Ovary (tissue), 9 donors: Measurements from ENCODE around the gene HOXC9. TPM values are rescaled to one million over a fixed set of nuclear protein-coding genes. Genes with fewer than 3 reads are reported as not detected.

Experiments
- DNase-seq, 5 donors: peaks; one replicate each; pipeline ENCODE4 v3.0.0-alpha.2; 2019 to 2020
- H3K27ac ChIP-seq, 2 donors: fragments of 200-600 bp; one replicate each; pipeline versions ENCODE4 v1.5.1 to v1.8.0; 2019 to 2022
- H3K27me3 ChIP-seq: fragments of 200-600 bp; one replicate; pipeline ENCODE4 v1.8.0; 2022
- H3K36me3 ChIP-seq: fragments of 200-600 bp; sonication (generic); one replicate; pipeline ENCODE4 v1.5.1; 2019
- H3K4me1 ChIP-seq: one replicate; pipeline ENCODE4 v1.8.1; 2013; ENCODE audit warnings: mild to moderate bottlenecking, moderate library complexity; ENCODE audit not compliant: insufficient read depth
- H3K4me3 ChIP-seq: fragments of 200-600 bp; sonication (generic); one replicate; pipeline ENCODE4 v1.5.1; 2017
- H3K9me3 ChIP-seq, 2 donors: fragments of 200-600 bp in 1 of 2; sonication (generic) in 1 of 2; one replicate each; pipeline versions ENCODE4 v1.5.1 to v1.8.1; 2013 to 2019; ENCODE audit warnings: mild to moderate bottlenecking in 1 of 2, moderate library complexity in 1 of 2
- CTCF ChIP-seq, 3 donors: fragments of 450-650 bp in 2 of 3; fragments of 200-600 bp in 1 of 3; IDR thresholded peaks; one replicate each; pipeline versions ENCODE4 v1.5.1 to v1.8.0; 2016 to 2022; ENCODE audit warnings: antibody characterized with exemption in 3 of 3, mild to moderate bottlenecking in 1 of 3
- EP300 ChIP-seq: sonication (generic); formaldehyde crosslinking; IDR thresholded peaks from one replicate; pipeline ENCODE4 v1.6.1; 2017; ENCODE audit warnings: antibody characterized with exemption
- POLR2A ChIP-seq: fragments of 450-650 bp; IDR thresholded peaks from one replicate; pipeline ENCODE4 v1.6.1; 2017; ENCODE audit warnings: antibody characterized with exemption, mild to moderate bottlenecking, moderate library complexity
- WGBS, 3 donors: extraction: QIAGEN DNeasy Blood & Tissue Kit in 1 of 3; methylation state at CpG; one replicate each; pipeline versions ENCODE4 v1.1.5 to v1.1.7; 2013 to 2017; 5-methylcytosine and 5-hydroxymethylcytosine counted together
- intact Hi-C, 4 donors: fragments of 100-400 bp; cut with DNase I; formaldehyde crosslinking; loops; one replicate each; pipeline versions ENCODE4 v1.11.0 to v1.15.1; 2022 to 2023
- polyA plus RNA-seq, 2 donors: library from polyadenylated mRNA; stranded (reverse); fragments of 200-250 nt in 1 of 2; fragments of 350-450 nt in 1 of 2; fragmentation: Illumina TruSeq in 1 of 2; extraction: RNeasy Lipid Tissue Mini Kit (QIAGEN cat#74804) in 1 of 2; gene quantifications; one replicate each; pipeline ENCODE4 v1.2.3, GENCODE V29; 2013 to 2014
- total RNA-seq, 7 donors: library from RNA; depleted of rRNA in 2 of 7; stranded (reverse); fragments of >200 nt in 2 of 7; fragmentation: NEBNext Ultra II Directional in 3 of 7; extraction: Animal tissue kit (Norgen Biotek cat#: 25700) in 3 of 7; gene quantifications; one replicate each; pipeline versions ENCODE4 v1.1.0 to v1.2.4, GENCODE V29; 2016 to 2023
- donor health status: DM: no; HTN: no; CAD: no; lungs with moderate emphysema.
- donor health status: DM: no; HTN: no; CAD: no.
- donor health status: Bipolar disorder and iron deficiency.
- donor health status: DM: yes; HTN: yes; CAD: no.
- donor health status: DM: no; HTN: no; CAD: no.
- donor health status: DM: yes; HTN: yes; CAD: no.

The HOXC9 gene
- total and polyA plus RNA-seq, 9 donors, result 0.26 to 15.0 (median 1.9) TPM; not detected in 1

GRCh38 chr12:53980802-53981496 lies 19.0 kb upstream of the HOXC9 start:
- 55 to 83% (median 56%) methylated on average over 15 of the region's 15 CpGs for WGBS, 3 donors
- Histone ChIP-seq H3K9me3 (no peaks in the 10 kb centered on the region), H3K36me3 (no peaks in the 10 kb centered on the region), H3K4me1 (peaks cover 4% of the 10 kb centered on the region), H3K27ac (no peak overlapping the region), H3K27me3 (peaks cover 2% of the 10 kb centered on the region), H3K4me3 (no peak overlapping the region)
- DNase-seq, result no peak
- no peak for TF ChIP-seq EP300
- TF ChIP-seq POLR2A, result no peak
- no peak for TF ChIP-seq CTCF (IDR thresholded peaks at IDR 0.05)
- intact Hi-C loops, result loop anchor here in 2 of 4 donors (10.0 kb wide), 2 partner anchors 384 to 394 kb away; partner anchors contain the start of gene GPR84 (in 1 of the 2)

- H3K27me3 ChIP-seq, result peaks cover 2% of the 10 kb centered on the region
- no peaks in the 10 kb centered on the region for H3K9me3 ChIP-seq
- intact Hi-C loops, result loop anchor here in 2 of 4 donors (10.0 kb wide), 2 partner anchors 383 to 393 kb away; partner anchors contain the start of gene GPR84 (in 1 of the 2)
- no peak for DNase-seq
- no peak overlapping the region for H3K4me3 ChIP-seq
- H3K27ac ChIP-seq, result no peak overlapping the region
- peaks cover 4% of the 10 kb centered on the region for H3K4me1 ChIP-seq
- TF ChIP-seq EP300, result no peak
- no peak for TF ChIP-seq POLR2A
- TF ChIP-seq CTCF (IDR thresholded peaks at IDR 0.05), result no peak
- WGBS, 3 donors, result 28 to 74% (median 42%) methylated on average over 30 of the region's 30 CpGs
- H3K36me3 ChIP-seq, result no peaks in the 10 kb centered on the region
These were observed 18.1 kb upstream of the HOXC9 start for GRCh38 chr12:53981634-53982565.

- peaks cover 2% of the 10 kb centered on the region for H3K27me3 ChIP-seq
- WGBS, 3 donors, result 15 to 59% (median 17%) methylated on average over 26 of the region's 26 CpGs
- TF ChIP-seq EP300, result no peak
- TF ChIP-seq POLR2A, result no peak
- no peak for TF ChIP-seq CTCF (IDR thresholded peaks at IDR 0.05)
- intact Hi-C loops, result loop anchor here in 2 of 4 donors (10.0 kb wide), 2 partner anchors 382 to 392 kb away; partner anchors contain the start of gene GPR84 (in 1 of the 2)
- H3K4me1 ChIP-seq, result peaks cover 4% of the 10 kb centered on the region
- no peak overlapping the region for H3K27ac ChIP-seq
- DNase-seq, result no peak
- H3K9me3 ChIP-seq, result no peaks in the 10 kb centered on the region
- H3K4me3 ChIP-seq, result no peak overlapping the region
- no peaks in the 10 kb centered on the region for H3K36me3 ChIP-seq
These were observed 17.1 kb upstream of the HOXC9 start for GRCh38 chr12:53982648-53983567.
